CD4-positive, alpha-beta T cell (primary cell): ENCODE data around the gene ZNF3. TPM values are rescaled to one million over a fixed set of nuclear protein-coding genes. Genes with fewer than 3 reads are reported as not detected.

Experiments used
- ATAC-seq: fragments of 200-7000 bp; cut with Tn5 transposase; one replicate; pipeline ENCODE4 v1.10.0; 2022; ENCODE audit warnings: mild to moderate bottlenecking; ENCODE audit not compliant: poor library complexity
- CTCF ChIA-PET: fragments of 350-600 bp; sonication (Branson Sonifier 250); formaldehyde crosslinking; loops from one replicate; lab custom pipeline; 2021; ENCODE audit warnings: antibody characterized with exemption, inconsistent platforms; lab: Charles Lee
- POLR2A ChIA-PET: fragments of 350-600 bp; sonication (Branson Sonifier 250); formaldehyde crosslinking; loops from one replicate; lab custom pipeline; 2021; ENCODE audit warnings: antibody characterized with exemption, inconsistent platforms; lab: Charles Lee
- DNase-seq, 14 experiments: peaks; one replicate each; pipeline ENCODE4 v3.0.0-alpha.2; 2013 to 2020; ENCODE audit warnings: mixed read lengths in 2 of 14
- H3K27ac ChIP-seq, 2 donors: one replicate each; pipeline versions ENCODE4 v1.5.1 to v1.7.0; 2013; ENCODE audit warnings: low read length in 2 of 2, low read depth in 1 of 2, mild to moderate bottlenecking in 1 of 2
- H3K27me3 ChIP-seq, 2 experiments: 1 replicate in 1 of 2; 2 replicates in 1 of 2; pipeline versions ENCODE4 v1.6.1 to v1.7.0; 2013; ENCODE audit warnings: low read length in 2 of 2, control low read depth in 1 of 2, mild to moderate bottlenecking in 1 of 2, moderate library complexity in 1 of 2; ENCODE audit not compliant: insufficient read depth in 2 of 2, control insufficient read depth in 1 of 2
- H3K36me3 ChIP-seq: one replicate; pipeline ENCODE4 v1.6.1; 2013; ENCODE audit warnings: low read length, control low read depth; ENCODE audit not compliant: insufficient read depth
- H3K4me1 ChIP-seq: one replicate; pipeline ENCODE4 v1.6.1; 2013; ENCODE audit warnings: low read length, control low read depth; ENCODE audit not compliant: insufficient read depth
- H3K4me3 ChIP-seq: one replicate; pipeline ENCODE4 v1.5.1; 2013; ENCODE audit warnings: mild to moderate bottlenecking, low read length, moderate library complexity
- H3K9me3 ChIP-seq, 2 experiments: 1 replicate in 1 of 2; 2 replicates in 1 of 2; pipeline versions ENCODE4 v1.6.1 to v1.7.0; 2013; ENCODE audit warnings: low read length in 2 of 2, mild to moderate bottlenecking in 2 of 2, control low read depth in 1 of 2, moderate library complexity in 1 of 2; ENCODE audit not compliant: control insufficient read depth in 1 of 2, insufficient read depth in 1 of 2
- H3K27ac Mint-ChIP-seq: one replicate; pipeline ENCODE4 v1.8.0; 2020; ENCODE audit warnings: mixed read lengths
- H3K27me3 Mint-ChIP-seq: one replicate; pipeline ENCODE4 v1.8.0; 2021; ENCODE audit warnings: mixed read lengths
- H3K36me3 Mint-ChIP-seq: one replicate; pipeline ENCODE4 v1.8.0; 2021; ENCODE audit warnings: low read depth, mixed read lengths
- H3K4me1 Mint-ChIP-seq: one replicate; pipeline ENCODE4 v1.8.0; 2021; ENCODE audit warnings: low read depth, mixed read lengths
- H3K4me3 Mint-ChIP-seq: one replicate; pipeline ENCODE4 v1.8.0; 2020; ENCODE audit warnings: mild to moderate bottlenecking, mixed read lengths
- H3K9me3 Mint-ChIP-seq: one replicate; pipeline ENCODE4 v1.8.0; 2020; ENCODE audit warnings: mixed read lengths
- CTCF ChIP-seq: fragments of 200-600 bp; IDR thresholded peaks from one replicate; pipeline ENCODE4 v1.8.0; 2022; ENCODE audit warnings: antibody characterized with exemption, mild to moderate bottlenecking
- intact Hi-C, 2 experiments: fragments of 100-400 bp; cut with DNase I in 1 of 2; cut with micrococcal nuclease in 1 of 2; formaldehyde crosslinking; loops; one replicate each; pipeline versions ENCODE4 v1.15.1 to v1.9.0; 2023 to 2025; cut with DNase I, micrococcal nuclease
- total RNA-seq, 174 experiments: library from RNA in 2 of 174; stranded (reverse) in 2 of 174; gene quantifications; one replicate each; pipeline ENCODE4 v1.2.3 and lab custom pipeline; 2021 to 2026

Gene ZNF3
- total RNA-seq, 2 experiments from 2014 or later = 38.3 to 40.3 TPM

- Histone ChIP-seq H3K36me3 (peaks cover 35% of the 10 kb centered on the region), H3K27me3 (no peaks in the 10 kb centered on the region), H3K9me3 (peaks cover 7 to 18% of the 10 kb centered on the region in 2 experiments), H3K4me3 (no peak overlapping the region), H3K4me1 (no peaks in the 10 kb centered on the region), H3K27ac (no peak overlapping the region)
- no peak for DNase-seq
- Mint-ChIP-seq H3K4me3 (no peak overlapping the region), H3K27ac (no peak overlapping the region), H3K27me3 (no peaks in the 10 kb centered on the region), H3K9me3 (no peaks in the 10 kb centered on the region), H3K36me3 (peaks cover 62% of the 10 kb centered on the region), H3K4me1 (no peaks in the 10 kb centered on the region)
- intact Hi-C loops = no loop called here
- POLR2A ChIA-PET = no interaction called here
- no peak for TF ChIP-seq CTCF
- CTCF ChIA-PET = no interaction called here
- no peak for ATAC-seq
These were observed 15.9 kb downstream of the ZNF3 start for GRCh38 chr7:100065452-100066186.

GRCh38 chr7:100064162-100064561, 17.4 kb downstream of the ZNF3 start:
- POLR2A ChIA-PET = interaction anchor here (1.4 kb wide), 1 partner anchor 47 kb away, joined by 3 read pairs; no protein-coding TSS in a partner anchor
- Mint-ChIP-seq H3K9me3 (no peaks in the 10 kb centered on the region), H3K4me1 (no peaks in the 10 kb centered on the region), H3K27me3 (no peaks in the 10 kb centered on the region), H3K36me3 (peaks cover 58% of the 10 kb centered on the region), H3K27ac (no peak overlapping the region), H3K4me3 (no peak overlapping the region)
- Histone ChIP-seq H3K4me3 (no peak overlapping the region), H3K4me1 (no peaks in the 10 kb centered on the region), H3K27ac (no peak overlapping the region), H3K27me3 (no peaks in the 10 kb centered on the region), H3K36me3 (peaks cover 32% of the 10 kb centered on the region), H3K9me3 (peaks cover 0 to 4% of the 10 kb centered on the region in 2 experiments)
- DNase-seq (no peak), ATAC-seq (no peak)
- CTCF ChIA-PET = no interaction called here
- TF ChIP-seq CTCF = no peak
- intact Hi-C loops = no loop called here

GRCh38 chr7:100063376-100063775, 18.1 kb downstream of the ZNF3 start:
- no peak for TF ChIP-seq CTCF
- no peak overlapping the region for H3K4me3 Mint-ChIP-seq
- Histone ChIP-seq H3K27ac (no peak overlapping the region), H3K27me3 (no peaks in the 10 kb centered on the region), H3K9me3 (no peaks in the 10 kb centered on the region), H3K4me1 (no peaks in the 10 kb centered on the region), H3K4me3 (no peak overlapping the region), H3K36me3 (peaks cover 37% of the 10 kb centered on the region)
- ChIA-PET POLR2A (interaction anchor here (1.4 kb wide), 1 partner anchor 46 kb away, joined by 3 read pairs; no protein-coding TSS in a partner anchor), CTCF (no interaction called here)
- H3K9me3 Mint-ChIP-seq = no peaks in the 10 kb centered on the region
- no peak overlapping the region for H3K27ac Mint-ChIP-seq
- no peak for ATAC-seq
- no peaks in the 10 kb centered on the region for H3K27me3 Mint-ChIP-seq
- no peak for DNase-seq
- H3K4me1 Mint-ChIP-seq = no peaks in the 10 kb centered on the region
- H3K36me3 Mint-ChIP-seq = peaks cover 65% of the 10 kb centered on the region
- intact Hi-C loops = no loop called here
